NK-92 (cell line): ENCODE measurements around the gene ADH6.
"Not testable (repeated sequence)": the region's sequence is repeated elsewhere in the genome, so short reads cannot be mapped to it uniquely, and the experiment has no call there.

Source experiments
- DNase-seq: peaks from one replicate; lab custom pipeline; 2025; ENCODE audit not compliant: unreplicated experiment; lab: John Stamatoyannopoulos, UW

The ADH6 gene

GRCh38 chr4:99219072-99219471, at the start of gene ADH6:
TSS of gene ADH6 (minus strand) at chr4:99219246. CDS start at chr4:99219152, 94 bp downstream.
- DNase-seq = no peak

- DNase-seq = no peak
Measured at GRCh38 chr4:99264927-99265326, 45.9 kb upstream of the ADH6 start.

- DNase-seq = no peak
Measured at GRCh38 chr4:99252746-99253145, 33.7 kb upstream of the ADH6 start.

- no peak for DNase-seq
Measured at GRCh38 chr4:99248714-99249113, 29.7 kb upstream of the ADH6 start.

GRCh38 chr4:99235955-99236354, 16.9 kb upstream of the ADH6 start:
- no peak for DNase-seq

GRCh38 chr4:99234331-99235010, 15.4 kb upstream of the ADH6 start:
- DNase-seq = no peak

- DNase-seq = not testable (repeated sequence)
Measured at GRCh38 chr4:99233397-99233796, 14.4 kb upstream of the ADH6 start.

- DNase-seq = not testable (repeated sequence)
Measured at GRCh38 chr4:99228706-99229105, 9.7 kb upstream of the ADH6 start.

- not testable (repeated sequence) for DNase-seq
Measured at GRCh38 chr4:99227646-99228045, 8.6 kb upstream of the ADH6 start.

GRCh38 chr4:99221980-99222379, 2.9 kb upstream of the ADH6 start:
- DNase-seq = no peak

GRCh38 chr4:99219479-99219878, 433 bp upstream of the ADH6 start:
- DNase-seq = no peak

- DNase-seq = no peak
Measured at GRCh38 chr4:99215521-99215920, 3.5 kb downstream of the ADH6 start.

GRCh38 chr4:99210789-99211188, 8.3 kb downstream of the ADH6 start:
- DNase-seq = no peak

- no peak for DNase-seq
Measured at GRCh38 chr4:99209671-99210070, 9.4 kb downstream of the ADH6 start.

- DNase-seq = no peak
Measured at GRCh38 chr4:99208719-99209075, 10.3 kb downstream of the ADH6 start.

GRCh38 chr4:99207911-99208718, 10.9 kb downstream of the ADH6 start:
- DNase-seq = no peak

- DNase-seq = no peak
Measured at GRCh38 chr4:99207069-99207743, 11.8 kb downstream of the ADH6 start.

- DNase-seq = no peak
Measured at GRCh38 chr4:99205153-99205979, 13.7 kb downstream of the ADH6 start.

GRCh38 chr4:99202536-99202935, 16.5 kb downstream of the ADH6 start:
- DNase-seq = no peak

- no peak for DNase-seq
Measured at GRCh38 chr4:99202094-99202493, 17.0 kb downstream of the ADH6 start.

GRCh38 chr4:99201690-99202089, 17.4 kb downstream of the ADH6 start:
- no peak for DNase-seq
